Esophagus squamous epithelium (tissue), 5 donors: ENCODE data around the gene C12orf43. TPM values are rescaled to one million over a fixed set of nuclear protein-coding genes. Genes with fewer than 3 reads are reported as not detected.
A peak's percentile ranks its signal among the peaks of the same experiment; 100 is the strongest.

Experiments
- DNase-seq: peaks from one replicate; lab custom pipeline; 2025; lab: John Stamatoyannopoulos, UW
- H3K27ac ChIP-seq, 4 donors: fragments of 200-600 bp; sonication (generic); one replicate each; pipeline ENCODE4 v1.5.1; 2016 to 2019; ENCODE audit warnings: mild to moderate bottlenecking in 1 of 4
- H3K27me3 ChIP-seq, 4 donors: fragments of 200-600 bp; sonication (generic); 1 replicate in 3 of 4; 2 replicates in 1 of 4; pipeline versions ENCODE4 v1.5.1 to v1.6.0; 2017 to 2021; ENCODE audit warnings: antibody characterized with exemption in 1 of 4
- H3K36me3 ChIP-seq, 3 donors: fragments of 200-600 bp; sonication (generic); one replicate each; pipeline ENCODE4 v1.5.1; 2016 to 2019
- H3K4me1 ChIP-seq, 3 donors: fragments of 200-600 bp; sonication (generic); one replicate each; pipeline ENCODE4 v1.5.1; 2017 to 2019
- H3K4me3 ChIP-seq, 4 donors: fragments of 200-600 bp; sonication (generic); 1 replicate in 3 of 4; 2 replicates in 1 of 4; pipeline ENCODE4 v1.5.1; 2016 to 2019; ENCODE audit warnings: mild to moderate bottlenecking in 2 of 4, moderate library complexity in 1 of 4
- H3K9me3 ChIP-seq, 3 donors: fragments of 200-600 bp; sonication (generic); one replicate each; pipeline ENCODE4 v1.5.1; 2016 to 2019
- POLR2A ChIP-seq, 4 donors: fragments of 450-650 bp; IDR thresholded peaks; one replicate each; pipeline ENCODE4 v1.6.1; 2017; ENCODE audit warnings: antibody characterized with exemption in 4 of 4, mild to moderate bottlenecking in 4 of 4, moderate library complexity in 3 of 4
- WGBS, 2 donors: methylation state at CpG; one replicate each; pipeline ENCODE4 v1.1.5; 2018; 5-methylcytosine and 5-hydroxymethylcytosine counted together
- intact Hi-C: fragments of 100-400 bp; cut with DNase I; formaldehyde crosslinking; loops from one replicate; pipeline ENCODE4 v1.15.0; 2022
- total RNA-seq, 4 donors: library from RNA; depleted of rRNA; stranded (reverse); fragments of >200 nt; gene quantifications; one replicate each; pipeline ENCODE4 v1.1.0, GENCODE V29; 2016
- TF ChIP-seq, protein P1 (sequence below), 6 experiments: fragments of 450-650 bp in 4 of 6; fragments of 200-600 bp in 2 of 6; sonication (generic) in 2 of 6; IDR thresholded peaks; one replicate each; pipeline ENCODE4 v1.5.1; 2016 to 2019; ENCODE audit warnings: antibody characterized with exemption in 6 of 6, mild to moderate bottlenecking in 4 of 6, moderate library complexity in 4 of 6
- donor health status: DM: yes; HTN: yes; CAD: no.

Gene C12orf43
- total RNA-seq, 4 donors from 2014 or later, result 7.8 to 15.6 (median 8.6) TPM

DNA sequence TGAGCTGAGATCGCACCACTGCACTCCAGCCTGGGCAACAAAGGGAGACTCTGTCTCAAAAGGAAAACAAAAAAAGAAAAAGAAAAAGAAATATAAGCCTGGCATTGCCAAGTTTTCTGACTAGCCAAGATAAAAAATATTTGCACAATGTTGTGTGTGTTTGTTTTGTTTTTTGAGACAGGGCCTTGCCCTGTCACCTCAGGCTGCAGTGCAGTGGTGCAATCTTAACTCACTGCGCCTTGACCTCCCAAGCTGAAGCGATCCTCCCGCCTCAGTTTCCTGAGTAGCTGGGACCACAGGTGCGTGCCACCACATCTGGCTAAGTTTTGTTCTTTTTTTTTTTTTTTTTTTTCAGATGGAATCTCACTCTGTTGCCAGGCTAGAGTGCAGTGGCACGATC is 5.5 kb upstream of the C12orf43 start:
- DNase-seq, result no peak
- TF ChIP-seq POLR2A (IDR thresholded peaks at IDR 0.05), result no peak
- TF ChIP-seq, protein P1, sequence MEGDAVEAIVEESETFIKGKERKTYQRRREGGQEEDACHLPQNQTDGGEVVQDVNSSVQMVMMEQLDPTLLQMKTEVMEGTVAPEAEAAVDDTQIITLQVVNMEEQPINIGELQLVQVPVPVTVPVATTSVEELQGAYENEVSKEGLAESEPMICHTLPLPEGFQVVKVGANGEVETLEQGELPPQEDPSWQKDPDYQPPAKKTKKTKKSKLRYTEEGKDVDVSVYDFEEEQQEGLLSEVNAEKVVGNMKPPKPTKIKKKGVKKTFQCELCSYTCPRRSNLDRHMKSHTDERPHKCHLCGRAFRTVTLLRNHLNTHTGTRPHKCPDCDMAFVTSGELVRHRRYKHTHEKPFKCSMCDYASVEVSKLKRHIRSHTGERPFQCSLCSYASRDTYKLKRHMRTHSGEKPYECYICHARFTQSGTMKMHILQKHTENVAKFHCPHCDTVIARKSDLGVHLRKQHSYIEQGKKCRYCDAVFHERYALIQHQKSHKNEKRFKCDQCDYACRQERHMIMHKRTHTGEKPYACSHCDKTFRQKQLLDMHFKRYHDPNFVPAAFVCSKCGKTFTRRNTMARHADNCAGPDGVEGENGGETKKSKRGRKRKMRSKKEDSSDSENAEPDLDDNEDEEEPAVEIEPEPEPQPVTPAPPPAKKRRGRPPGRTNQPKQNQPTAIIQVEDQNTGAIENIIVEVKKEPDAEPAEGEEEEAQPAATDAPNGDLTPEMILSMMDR (IDR thresholded peaks at IDR 0.05), result no peak
- Histone ChIP-seq H3K4me3 (no peak overlapping the region), H3K27me3 (no peaks in the 10 kb centered on the region), H3K36me3 (no peaks in the 10 kb centered on the region), H3K4me1 (no peaks in the 10 kb centered on the region), H3K9me3 (no peaks in the 10 kb centered on the region), H3K27ac (no peak overlapping the region)
- WGBS, 2 donors, result 83 to 85% methylated on average over 6 of the region's 6 CpGs
- intact Hi-C loops, result no loop called here

DNA sequence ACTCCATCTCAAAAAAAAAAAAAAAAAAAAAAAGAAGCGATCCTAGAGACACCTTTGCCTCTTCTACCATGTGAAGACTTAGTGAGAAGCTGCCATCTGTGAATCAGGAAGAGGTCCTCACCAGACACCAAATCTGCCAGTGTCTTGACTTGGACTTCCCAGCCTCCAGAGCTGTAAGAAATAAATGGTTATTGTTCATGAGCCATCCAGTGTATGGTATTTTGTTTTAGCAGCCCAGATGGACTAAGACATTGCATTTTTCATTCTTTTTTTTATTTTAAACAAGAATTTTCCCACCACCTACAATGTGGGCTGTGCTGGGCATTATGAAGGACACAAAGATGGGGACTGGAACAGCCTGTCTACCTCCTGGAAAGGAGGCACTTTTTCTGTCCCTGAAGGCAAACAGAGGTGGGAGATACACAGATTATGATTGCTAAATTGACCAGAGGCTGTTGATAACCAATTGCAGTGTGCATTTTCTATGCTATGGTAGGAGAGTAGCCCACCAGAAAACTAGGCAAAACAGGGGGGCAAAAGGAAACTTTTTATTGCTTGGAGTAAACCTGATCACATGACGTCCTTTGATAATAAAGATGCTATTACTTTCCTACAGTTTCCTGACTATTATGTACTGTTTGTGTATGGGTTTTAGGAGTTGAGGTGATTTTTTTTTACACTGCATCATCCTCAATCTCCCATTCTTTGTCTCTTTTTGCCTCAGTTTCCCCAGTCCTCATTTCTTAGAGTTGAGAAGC is 2.8 kb upstream of the C12orf43 start:
- Histone ChIP-seq H3K9me3 (no peaks in the 10 kb centered on the region), H3K27ac (no peak overlapping the region), H3K27me3 (no peaks in the 10 kb centered on the region), H3K36me3 (no peaks in the 10 kb centered on the region), H3K4me1 (peaks cover 7 to 14% (median 12%) of the 10 kb centered on the region in 3 donors), H3K4me3 (no peak overlapping the region)
- TF ChIP-seq, protein P1 (IDR thresholded peaks at IDR 0.05), result no peak
- TF ChIP-seq POLR2A (IDR thresholded peaks at IDR 0.05), result no peak
- intact Hi-C loops, result no loop called here
- 84 to 87% methylated on average over 2 of the region's 2 CpGs for WGBS, 2 donors
- no peak for DNase-seq

DNA sequence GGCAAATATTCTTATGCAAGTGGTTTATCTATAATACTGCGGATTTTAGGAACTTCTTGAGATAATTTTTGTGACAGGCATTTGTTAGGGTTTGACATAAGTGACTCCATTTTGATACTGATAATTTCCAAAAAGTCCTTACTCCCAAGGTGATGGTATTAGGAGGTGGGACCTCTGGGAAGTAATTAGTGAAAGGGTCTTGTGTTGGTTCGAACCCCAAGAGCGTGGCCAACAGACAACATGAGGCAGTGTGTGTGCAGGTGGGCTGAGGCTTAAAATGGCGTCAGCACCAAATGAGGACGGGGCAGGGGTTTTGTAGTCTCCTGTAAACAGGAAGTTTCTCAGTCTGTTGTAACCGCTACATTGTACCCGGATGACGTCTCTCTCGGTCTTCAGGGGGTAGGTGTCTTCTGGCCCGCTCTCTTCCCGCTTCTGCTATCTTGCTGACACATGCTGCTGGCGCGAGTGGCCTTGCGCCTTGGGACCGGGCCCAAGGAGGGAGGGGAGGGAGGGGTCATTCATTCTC is 1.7 kb upstream of the C12orf43 start:
- TF ChIP-seq POLR2A (IDR thresholded peaks at IDR 0.05), result no peak
- TF ChIP-seq, protein P1 (IDR thresholded peaks at IDR 0.05), result no peak
- Histone ChIP-seq H3K36me3 (peaks cover 0 to 8% (median 0%) of the 10 kb centered on the region in 3 donors), H3K27ac (no peak overlapping the region), H3K4me1 (peaks cover 7 to 14% (median 12%) of the 10 kb centered on the region in 3 donors), H3K9me3 (no peaks in the 10 kb centered on the region), H3K27me3 (no peaks in the 10 kb centered on the region), H3K4me3 (no peak overlapping the region)
- 82 to 85% methylated on average over 13 to 15 of the region's 15 CpGs for WGBS, 2 donors
- DNase-seq, result no peak
- intact Hi-C loops, result no loop called here

DNA sequence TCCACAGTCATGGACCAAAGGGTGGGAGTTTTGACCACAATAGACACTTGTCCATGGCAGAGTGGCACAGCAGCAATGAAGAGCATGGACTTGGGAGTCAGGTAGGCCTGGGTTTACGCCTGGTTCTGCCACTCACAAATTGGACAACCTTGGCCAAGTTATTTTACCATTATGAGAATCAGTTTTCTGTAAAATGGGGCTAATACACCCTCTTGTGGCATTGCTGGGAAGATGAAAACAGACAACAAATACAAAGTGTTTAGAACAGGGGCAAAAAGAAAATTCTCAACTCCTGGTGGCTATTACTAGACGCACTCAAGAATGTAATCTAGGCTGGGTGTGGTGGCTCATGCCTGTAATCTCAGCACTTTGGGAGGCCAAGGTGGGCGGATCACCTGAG is 2.6 kb downstream of the C12orf43 start:
- WGBS, 2 donors, result 81 to 84% methylated on average over 3 of the region's 3 CpGs
- intact Hi-C loops, result no loop called here
- Histone ChIP-seq H3K27me3 (no peaks in the 10 kb centered on the region), H3K9me3 (no peaks in the 10 kb centered on the region), H3K36me3 (peaks cover 0 to 47% (median 13%) of the 10 kb centered on the region in 3 donors), H3K4me1 (peaks cover 12 to 24% (median 19%) of the 10 kb centered on the region in 3 donors), H3K4me3 (no peak overlapping the region), H3K27ac (no peak overlapping the region)
- no peak for DNase-seq
- TF ChIP-seq POLR2A (IDR thresholded peaks at IDR 0.05), result no peak
- TF ChIP-seq, protein P1 (IDR thresholded peaks at IDR 0.05), result peak in 1 of 6 experiments; percentile 13

DNA sequence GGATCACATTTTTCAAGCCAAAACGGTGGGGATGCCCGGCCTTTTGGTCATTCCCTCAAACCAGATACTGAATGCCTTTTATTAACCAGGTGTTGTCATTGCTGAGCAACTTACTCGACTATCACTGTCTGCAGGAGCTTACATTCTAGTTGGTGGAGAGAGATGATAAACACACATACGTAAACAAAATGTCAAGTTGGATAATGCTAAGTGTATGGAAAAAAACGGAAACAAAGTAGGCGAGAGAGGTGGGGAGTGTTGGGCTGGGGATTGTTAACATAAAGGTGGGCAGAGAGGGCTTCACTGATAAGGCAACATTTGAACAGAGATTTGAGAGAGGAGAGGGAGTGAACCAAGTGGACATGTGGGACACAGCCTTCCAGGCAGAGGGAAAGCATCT is 4.5 kb downstream of the C12orf43 start:
- Histone ChIP-seq H3K27ac (no peak overlapping the region), H3K36me3 (peaks cover 0 to 64% (median 13%) of the 10 kb centered on the region in 3 donors), H3K4me1 (peaks cover 12 to 35% (median 19%) of the 10 kb centered on the region in 3 donors), H3K4me3 (no peak overlapping the region), H3K27me3 (no peaks in the 10 kb centered on the region), H3K9me3 (no peaks in the 10 kb centered on the region)
- WGBS, 2 donors, result 78 to 88% methylated on average over 6 of the region's 6 CpGs
- intact Hi-C loops, result no loop called here
- TF ChIP-seq, protein P1 (IDR thresholded peaks at IDR 0.05), result no peak
- no peak for TF ChIP-seq POLR2A (IDR thresholded peaks at IDR 0.05)
- DNase-seq, result no peak
